Measurements from ENCODE around the gene PODXL.

Gene PODXL

GRCh38 chr7:131578602-131579001 is 22.2 kb upstream of the PODXL start:
- no peaks in the 10 kb centered on the region for H3F3A ChIP-seq (ENCODE audit: insufficient read depth, low read length)
- H3K4me2 ChIP-seq (ENCODE audit: low read length): no peak overlapping the region
- H3K36me3 ChIP-seq (ENCODE audit: insufficient read depth, low read length): no peaks in the 10 kb centered on the region
- no peaks in the 10 kb centered on the region for H3K9me2 ChIP-seq (ENCODE audit: low read depth, low read length)
- H3K4me1 ChIP-seq (ENCODE audit: insufficient read depth, low read length, severe bottlenecking): no peaks in the 10 kb centered on the region
- peaks cover 14% of the 10 kb centered on the region; the same call in 1 of the 2 replicates for H3K27me3 ChIP-seq (ENCODE audit: insufficient read depth, low read length)
- no peaks in the 10 kb centered on the region for H3K79me2 ChIP-seq (ENCODE audit: insufficient read depth, low read length)
- H3K4me3 ChIP-seq (ENCODE audit: low read depth, low read length, poor library complexity, severe bottlenecking): no peak overlapping the region
- H3K27ac ChIP-seq (ENCODE audit: low read depth, low read length, poor library complexity, severe bottlenecking): no peak overlapping the region
- H3K9ac ChIP-seq (ENCODE audit: low read length): no peak overlapping the region
- TF ChIP-seq CTCF (IDR thresholded peaks at IDR 0.05; ENCODE audit: low read length) (no peak), EZH2 (IDR thresholded peaks at IDR 0.05; ENCODE audit: borderline replicate concordance, low read length) (no peak)
- no peaks in the 10 kb centered on the region for H4K20me1 ChIP-seq (ENCODE audit: insufficient read depth, low read length)
- H2AFZ ChIP-seq (ENCODE audit: low read length): no peak overlapping the region
- no peaks in the 10 kb centered on the region for H3K9me3 ChIP-seq (ENCODE audit: low read length)

- TF ChIP-seq CTCF (IDR thresholded peaks at IDR 0.05; ENCODE audit: low read length) (no peak), EZH2 (IDR thresholded peaks at IDR 0.05; ENCODE audit: borderline replicate concordance, low read length) (no peak)
- H3K9me2 ChIP-seq (ENCODE audit: low read depth, low read length): no peaks in the 10 kb centered on the region
- H3K4me1 ChIP-seq (ENCODE audit: insufficient read depth, low read length, severe bottlenecking): no peaks in the 10 kb centered on the region
- H3K27ac ChIP-seq (ENCODE audit: low read depth, low read length, poor library complexity, severe bottlenecking): no peak overlapping the region
- no peak overlapping the region for H3K4me2 ChIP-seq (ENCODE audit: low read length)
- H2AFZ ChIP-seq (ENCODE audit: low read length): no peak overlapping the region
- H3F3A ChIP-seq (ENCODE audit: insufficient read depth, low read length): no peaks in the 10 kb centered on the region
- 0 out of 2 replicates have a peak, but pooled peaks cover 4% of the 10 kb centered on the region for H3K27me3 ChIP-seq (ENCODE audit: insufficient read depth, low read length)
- H3K9ac ChIP-seq (ENCODE audit: low read length): no peak overlapping the region
- no peak overlapping the region for H3K4me3 ChIP-seq (ENCODE audit: low read depth, low read length, poor library complexity, severe bottlenecking)
- H3K36me3 ChIP-seq (ENCODE audit: insufficient read depth, low read length): no peaks in the 10 kb centered on the region
- H3K79me2 ChIP-seq (ENCODE audit: insufficient read depth, low read length): no peaks in the 10 kb centered on the region
- H3K9me3 ChIP-seq (ENCODE audit: low read length): no peaks in the 10 kb centered on the region
- H4K20me1 ChIP-seq (ENCODE audit: insufficient read depth, low read length): no peaks in the 10 kb centered on the region
Measured at GRCh38 chr7:131574741-131575140, 18.3 kb upstream of the PODXL start.

GRCh38 chr7:131570401-131570800 is 14.0 kb upstream of the PODXL start:
- no peak overlapping the region for H3K27ac ChIP-seq (ENCODE audit: low read depth, low read length, poor library complexity, severe bottlenecking)
- H3K9me3 ChIP-seq (ENCODE audit: low read length): no peaks in the 10 kb centered on the region
- no peaks in the 10 kb centered on the region for H3K4me1 ChIP-seq (ENCODE audit: insufficient read depth, low read length, severe bottlenecking)
- H3K4me2 ChIP-seq (ENCODE audit: low read length): no peak overlapping the region
- H3K27me3 ChIP-seq (ENCODE audit: insufficient read depth, low read length): peaks cover 11% of the 10 kb centered on the region; the same call in 1 of the 2 replicates
- no peaks in the 10 kb centered on the region for H3K36me3 ChIP-seq (ENCODE audit: insufficient read depth, low read length)
- TF ChIP-seq EZH2 (IDR thresholded peaks at IDR 0.05; ENCODE audit: borderline replicate concordance, low read length) (no peak), CTCF (IDR thresholded peaks at IDR 0.05; ENCODE audit: low read length) (no peak)
- H3K79me2 ChIP-seq (ENCODE audit: insufficient read depth, low read length): no peaks in the 10 kb centered on the region
- no peak overlapping the region for H3K4me3 ChIP-seq (ENCODE audit: low read depth, low read length, poor library complexity, severe bottlenecking)
- H4K20me1 ChIP-seq (ENCODE audit: insufficient read depth, low read length): no peaks in the 10 kb centered on the region
- H3K9me2 ChIP-seq (ENCODE audit: low read depth, low read length): no peaks in the 10 kb centered on the region
- H3F3A ChIP-seq (ENCODE audit: insufficient read depth, low read length): no peaks in the 10 kb centered on the region
- no peak overlapping the region for H2AFZ ChIP-seq (ENCODE audit: low read length)
- no peak overlapping the region for H3K9ac ChIP-seq (ENCODE audit: low read length)
